H1 (cell line): Measurements from ENCODE around the gene CLGN. TPM values are rescaled to one million over a fixed set of nuclear protein-coding genes. Genes with fewer than 3 reads are reported as not detected.

ENCODE experiments used
- RBBP5 ChIP-seq: IDR thresholded peaks from 2 replicates; pipeline ENCODE4 v1.7.1; 2012; ENCODE audit warnings: low read depth, mild to moderate bottlenecking, inconsistent platforms, low read length, moderate library complexity, borderline replicate concordance
- polyA plus RNA-seq, 7 experiments: library from polyadenylated mRNA; depleted of rRNA in 3 of 7; stranded (reverse) in 5 of 7; unstranded in 2 of 7; fragments of >200 nt in 5 of 7; fragments of 200-250 nt in 2 of 7; gene quantifications; 1 replicate in 5 of 7; 2 replicates in 1 of 7; 4 replicates in 1 of 7; pipeline versions ENCODE4 v1.2.1 to v1.2.3, GENCODE V29; 2011 to 2013; ENCODE audit warnings: missing spikeins in 2 of 7, mixed read lengths in 2 of 7
- total RNA-seq: library from RNA; stranded (reverse); fragmentation: NEBNext Ultra II Directional; extraction: Animal tissue kit (Norgen Biotek cat#: 25700); gene quantifications from 2 replicates; pipeline ENCODE4 v1.2.1, GENCODE V29; 2021

Gene CLGN
- total and polyA plus RNA-seq, 2 of the 8 experiments (the other 6 are each of a cell fraction or from before 2014, with no cell fraction given), result 1.7 to 3.1 TPM

- no peak for TF ChIP-seq RBBP5
Measured at GRCh38 chr4:140353786-140354185, 73.7 kb downstream of the CLGN start (continued).
